ENCODE results near the gene SARM1. TPM values are rescaled to one million over a fixed set of nuclear protein-coding genes. Genes with fewer than 3 reads are reported as not detected.

SARM1 gene
- total and polyA plus RNA-seq, 8 donors: 14.2 to 22.1 (median 17.3) TPM

DNA sequence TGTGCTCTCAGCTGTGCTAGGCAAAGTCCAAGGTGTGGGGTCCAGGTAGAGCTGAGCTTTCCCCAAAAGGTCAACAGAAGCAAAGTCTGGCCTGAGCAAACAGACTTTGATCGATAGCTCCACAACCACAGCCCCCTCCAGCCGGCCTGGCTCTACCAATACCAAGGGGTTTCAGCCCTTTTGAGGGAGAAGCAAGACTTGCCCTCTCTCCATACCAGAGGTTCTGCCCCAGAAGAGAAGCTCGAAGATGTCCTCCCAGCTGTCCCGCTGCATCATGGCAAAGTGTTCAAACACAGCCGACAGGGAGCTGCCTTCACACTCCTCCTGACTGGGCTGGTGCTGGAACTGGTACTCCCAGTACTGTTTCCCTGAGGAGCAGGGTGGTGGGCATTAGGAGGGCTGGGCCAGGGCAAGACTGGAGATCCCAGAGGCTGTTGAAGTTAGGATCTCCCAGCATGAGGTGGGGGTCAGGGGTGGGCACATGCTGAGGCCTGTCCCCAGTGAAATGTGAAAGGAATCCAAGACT is 3.1 kb upstream of the SARM1 start:
- ATAC-seq: no peak
- Histone ChIP-seq H3K4me3 (no peak overlapping the region), H3K27ac (no peak overlapping the region), H3K9me3 (no peaks in the 10 kb centered on the region), H3K4me1 (peaks cover 9 to 28% (median 13%) of the 10 kb centered on the region in 3 donors), H3K27me3 (no peaks in the 10 kb centered on the region), H3K36me3 (peaks cover 0 to 5% (median 0%) of the 10 kb centered on the region in 3 donors)
- intact Hi-C loops (cut with DNase I): no loop called here
- FAIRE-seq: no peak
- 55 to 63% methylated on average over 5 of the region's 5 CpGs for WGBS, 2 donors
- no peak for DNase-seq
- TF ChIP-seq, protein P1, sequence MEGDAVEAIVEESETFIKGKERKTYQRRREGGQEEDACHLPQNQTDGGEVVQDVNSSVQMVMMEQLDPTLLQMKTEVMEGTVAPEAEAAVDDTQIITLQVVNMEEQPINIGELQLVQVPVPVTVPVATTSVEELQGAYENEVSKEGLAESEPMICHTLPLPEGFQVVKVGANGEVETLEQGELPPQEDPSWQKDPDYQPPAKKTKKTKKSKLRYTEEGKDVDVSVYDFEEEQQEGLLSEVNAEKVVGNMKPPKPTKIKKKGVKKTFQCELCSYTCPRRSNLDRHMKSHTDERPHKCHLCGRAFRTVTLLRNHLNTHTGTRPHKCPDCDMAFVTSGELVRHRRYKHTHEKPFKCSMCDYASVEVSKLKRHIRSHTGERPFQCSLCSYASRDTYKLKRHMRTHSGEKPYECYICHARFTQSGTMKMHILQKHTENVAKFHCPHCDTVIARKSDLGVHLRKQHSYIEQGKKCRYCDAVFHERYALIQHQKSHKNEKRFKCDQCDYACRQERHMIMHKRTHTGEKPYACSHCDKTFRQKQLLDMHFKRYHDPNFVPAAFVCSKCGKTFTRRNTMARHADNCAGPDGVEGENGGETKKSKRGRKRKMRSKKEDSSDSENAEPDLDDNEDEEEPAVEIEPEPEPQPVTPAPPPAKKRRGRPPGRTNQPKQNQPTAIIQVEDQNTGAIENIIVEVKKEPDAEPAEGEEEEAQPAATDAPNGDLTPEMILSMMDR (IDR thresholded peaks at IDR 0.05): no peak

DNA sequence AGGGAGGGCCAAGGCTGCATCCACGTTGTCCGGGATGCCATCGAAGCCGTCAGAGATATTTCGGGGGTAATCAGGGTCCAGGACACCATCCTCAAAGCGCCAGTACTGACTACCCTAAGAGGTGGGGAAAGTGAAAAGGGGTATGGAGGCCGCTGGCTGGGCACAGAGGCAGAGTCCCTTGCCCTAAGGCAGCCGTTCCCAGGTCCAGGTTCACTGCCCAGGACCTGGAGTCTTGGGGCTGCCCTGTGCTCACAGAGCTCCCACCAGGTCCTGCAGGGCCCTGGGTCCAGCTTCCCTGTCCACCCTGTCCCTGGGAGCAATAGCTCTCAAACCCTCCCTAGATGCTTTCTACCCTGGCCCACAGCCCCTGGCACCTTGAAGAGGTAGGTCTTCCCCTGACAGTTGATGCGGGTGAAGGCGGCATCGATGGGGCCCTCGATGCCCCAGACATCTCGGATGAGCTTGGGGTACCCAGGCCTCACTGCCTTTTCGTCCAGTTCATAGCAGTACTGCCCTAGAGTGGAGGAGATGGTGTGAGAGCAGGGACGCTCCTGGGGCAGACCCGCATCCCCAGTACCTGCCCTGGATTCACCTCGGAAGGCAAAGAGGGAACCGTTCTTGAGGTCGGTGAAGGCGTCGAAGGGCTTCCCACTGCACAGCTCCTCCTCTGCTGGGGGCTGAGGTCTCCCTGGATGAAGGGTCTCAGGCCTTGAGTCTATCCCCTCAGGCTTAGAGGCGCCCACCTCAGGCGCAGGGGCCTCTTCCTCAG is 2.4 kb upstream of the SARM1 start:
- Histone ChIP-seq H3K9me3 (no peaks in the 10 kb centered on the region), H3K4me3 (no peak overlapping the region), H3K27ac (no peak overlapping the region), H3K27me3 (no peaks in the 10 kb centered on the region), H3K36me3 (no peaks in the 10 kb centered on the region), H3K4me1 (peaks cover 9 to 28% (median 13%) of the 10 kb centered on the region in 3 donors)
- TF ChIP-seq, protein P1 (IDR thresholded peaks at IDR 0.05): no peak
- FAIRE-seq: no peak
- ATAC-seq: no peak
- DNase-seq: no peak
- 90 to 91% methylated on average over 23 of the region's 23 CpGs for whole genome bisulfite sequencing, 2 donors
- intact Hi-C loops (cut with DNase I): no loop called here

DNA sequence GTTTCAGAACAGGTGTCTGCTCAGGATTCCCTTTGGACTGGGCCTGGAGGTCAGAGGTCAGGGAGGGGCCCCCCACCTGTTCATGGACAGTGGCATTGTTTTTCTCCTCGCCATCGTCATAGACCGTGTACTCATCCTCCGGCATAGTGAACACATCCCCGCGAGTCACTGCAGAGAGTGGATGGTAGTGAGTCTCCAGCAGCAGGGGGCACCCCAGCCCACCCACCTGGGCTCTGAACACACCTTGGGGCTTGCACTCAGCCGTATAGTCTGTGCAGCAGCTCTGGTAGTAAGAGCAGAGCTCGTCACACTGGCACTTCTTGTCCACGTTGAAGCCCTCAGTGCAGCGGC is 1.8 kb upstream of the SARM1 start:
- TF ChIP-seq, protein P1 (IDR thresholded peaks at IDR 0.05): no peak
- peaks cover 9 to 28% (median 13%) of the 10 kb centered on the region in 3 donors for H3K4me1 ChIP-seq
- FAIRE-seq (no peak), ATAC-seq (peak in 2 of 4 donors; percentile 1 to 8), DNase-seq (no peak)
- intact Hi-C loops (cut with DNase I): no loop called here
- no peak overlapping the region for H3K4me3 ChIP-seq
- no peaks in the 10 kb centered on the region for H3K36me3 ChIP-seq
- WGBS, 2 donors: 65 to 67% methylated on average over 10 of the region's 10 CpGs
- H3K27me3 ChIP-seq: no peaks in the 10 kb centered on the region
- peak overlapping the region; percentile 22 to 75 (median 50) for H3K27ac ChIP-seq
- H3K9me3 ChIP-seq: no peaks in the 10 kb centered on the region

DNA sequence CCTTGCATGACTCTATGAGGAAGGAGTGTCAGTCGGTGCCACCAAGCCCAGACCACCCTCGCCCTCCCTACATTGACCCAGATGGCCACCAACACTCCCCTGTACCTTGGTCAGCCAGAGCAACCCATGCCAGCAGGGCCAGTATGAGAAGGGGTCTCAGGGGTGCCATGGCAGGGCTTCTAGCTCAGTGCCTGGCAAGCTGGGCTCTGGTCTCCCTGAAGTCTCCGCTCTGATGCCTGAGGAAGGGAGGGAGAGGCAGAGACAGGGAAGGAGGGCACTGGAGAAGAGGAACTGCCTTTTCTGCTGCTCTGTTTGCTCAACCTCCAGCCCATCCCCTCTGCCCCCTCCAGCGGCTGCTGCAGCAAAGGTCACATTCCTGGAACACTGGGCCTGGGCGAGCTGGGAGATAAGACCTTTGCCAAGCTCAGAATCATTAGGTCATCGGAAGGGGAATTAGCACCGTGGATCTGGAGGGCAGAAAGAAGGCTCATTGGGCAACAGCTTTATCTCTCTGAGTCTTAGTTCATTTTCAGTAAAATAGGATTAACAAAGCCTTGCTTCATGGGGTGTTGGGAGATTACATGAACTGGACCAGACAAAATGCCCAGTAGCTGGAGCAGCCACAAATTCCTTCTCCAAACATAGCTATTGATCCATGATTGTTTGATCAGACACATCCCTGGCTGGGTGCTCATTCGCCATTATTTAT is 1.3 kb upstream of the SARM1 start, which contains the start of gene VTN:
TSS of gene VTN (minus strand) at position 273 of the 709 bp plus-strand sequence. CDS start at position 169, 104 bp downstream.
- intact Hi-C loops (cut with DNase I): no loop called here
- TF ChIP-seq, protein P1 (IDR thresholded peaks at IDR 0.05): no peak
- no peaks in the 10 kb centered on the region for H3K9me3 ChIP-seq
- DNase-seq: peak; percentile 67 to 83 (median 73)
- ATAC-seq: peak; percentile 74 to 81 (median 75)
- FAIRE-seq: no peak
- peak within 1 kb of the TSS; percentile 22 to 75 (median 50) for H3K27ac ChIP-seq
- H3K36me3 ChIP-seq: no peaks in the 10 kb centered on the region
- peaks cover 9 to 28% (median 13%) of the 10 kb centered on the region in 3 donors for H3K4me1 ChIP-seq
- H3K4me3 ChIP-seq: peak within 1 kb of the TSS in 2 of 4 donors; percentile 38 to 54
- WGBS, 2 donors: 10 to 17% methylated on average over 8 of the region's 8 CpGs
- H3K27me3 ChIP-seq: no peaks in the 10 kb centered on the region

Measured in pancreas (tissue), 10 donors.